CD4-positive, alpha-beta T cell treated with Interleukin-4 for 4 hours (primary cell): ENCODE data around the gene ARL3.

Source experiments
- DNase-seq: peaks from one replicate; pipeline ENCODE4 v3.0.0-alpha.2; 2020

Gene ARL3

GRCh38 chr10:102649797-102650654 is 64.2 kb downstream of the ARL3 start:
- no peak for DNase-seq

- peak; percentile 40 for DNase-seq
Measured at GRCh38 chr10:102648889-102649796, 65.1 kb downstream of the ARL3 start.

- no peak for DNase-seq
Measured at GRCh38 chr10:102648269-102648888, 65.8 kb downstream of the ARL3 start.

GRCh38 chr10:102647443-102648268 is 66.5 kb downstream of the ARL3 start:
- no peak for DNase-seq

- peak; percentile 61 for DNase-seq
Measured at GRCh38 chr10:102646610-102647442, 67.4 kb downstream of the ARL3 start.

GRCh38 chr10:102645741-102646609 is 68.2 kb downstream of the ARL3 start:
- peak; percentile 94 for DNase-seq

GRCh38 chr10:102645388-102645740 is 68.8 kb downstream of the ARL3 start:
- peak; percentile 49 for DNase-seq

- peak; percentile 83 for DNase-seq
Measured at GRCh38 chr10:102644646-102645387, 69.4 kb downstream of the ARL3 start.

GRCh38 chr10:102644066-102644645 is 70.0 kb downstream of the ARL3 start, which contains the start of gene TRIM8:
TSS of gene TRIM8 (plus strand) at chr10:102644479. CDS start at chr10:102644618, 139 bp downstream.
- DNase-seq, result peak; percentile 39

GRCh38 chr10:102643336-102644065 is 70.7 kb downstream of the ARL3 start:
- peak; percentile 42 for DNase-seq

GRCh38 chr10:102642736-102643335 is 71.4 kb downstream of the ARL3 start:
- peak; percentile 50 for DNase-seq

GRCh38 chr10:102641880-102642735 is 72.1 kb downstream of the ARL3 start:
- DNase-seq, result peak; percentile 98

- DNase-seq, result no peak
Measured at GRCh38 chr10:102641402-102641801, 72.8 kb downstream of the ARL3 start.

GRCh38 chr10:102639537-102639936 is 74.7 kb downstream of the ARL3 start:
- no peak for DNase-seq

GRCh38 chr10:102635377-102635776 is 78.8 kb downstream of the ARL3 start:
- peak; percentile 50 for DNase-seq

GRCh38 chr10:102634686-102635085 is 79.5 kb downstream of the ARL3 start:
- no peak for DNase-seq

- DNase-seq, result no peak
Measured at GRCh38 chr10:102633848-102634247, 80.3 kb downstream of the ARL3 start.
